BE2C (cell line): Measurements from ENCODE around the gene PCGF1.
A peak's percentile ranks its signal among the peaks of the same experiment; 100 is the strongest.

Source experiments
- DNase-seq: peaks from one replicate; pipeline ENCODE4 v3.0.0-alpha.2; 2020
- H3K27me3 ChIP-seq: fragments of 250-450 bp; sonication (Bioruptor Pico); 2 replicates; pipeline ENCODE4 v1.5.1; 2020; ENCODE audit warnings: mild to moderate bottlenecking
- H3K36me3 ChIP-seq: fragments of 250-450 bp; sonication (Bioruptor Pico); 2 replicates; pipeline ENCODE4 v1.5.1; 2020; ENCODE audit warnings: mild to moderate bottlenecking
- H3K4me1 ChIP-seq: fragments of 250-450 bp; sonication (Bioruptor Pico); 2 replicates; pipeline ENCODE4 v1.5.1; 2020
- H3K4me3 ChIP-seq: 2 replicates; pipeline ENCODE4 v1.5.1; 2011; ENCODE audit warnings: low read depth, low read length
- H3K9me3 ChIP-seq: fragments of 250-450 bp; sonication (Bioruptor Pico); 2 replicates; pipeline ENCODE4 v1.5.1; 2020
- CTCF ChIP-seq: IDR thresholded peaks from 2 replicates; pipeline ENCODE4 v1.5.1; 2012; ENCODE audit warnings: mild to moderate bottlenecking, low read depth, low read length

The PCGF1 gene

GRCh38 chr2:74501335-74502071, 6.0 kb downstream of the PCGF1 start:
- Histone ChIP-seq H3K4me1 (peaks cover 5% of the 10 kb centered on the region; the same call in 1 of the 2 replicates), H3K9me3 (no peaks in the 10 kb centered on the region), H3K4me3 (no peak overlapping the region), H3K27me3 (no peaks in the 10 kb centered on the region), H3K36me3 (peaks cover 24% of the 10 kb centered on the region)
- DNase-seq: no peak
- TF ChIP-seq CTCF: no peak

- Histone ChIP-seq H3K9me3 (no peaks in the 10 kb centered on the region), H3K4me3 (no peak overlapping the region), H3K27me3 (no peaks in the 10 kb centered on the region), H3K36me3 (peaks cover 14% of the 10 kb centered on the region), H3K4me1 (peaks cover 5% of the 10 kb centered on the region; the same call in 1 of the 2 replicates)
- no peak for DNase-seq
- no peak for TF ChIP-seq CTCF
Observed at GRCh38 chr2:74500578-74500946, 6.9 kb downstream of the PCGF1 start.

GRCh38 chr2:74499940-74500577, 7.4 kb downstream of the PCGF1 start:
- peaks cover 5% of the 10 kb centered on the region; the same call in 1 of the 2 replicates for H3K4me1 ChIP-seq
- H3K27me3 ChIP-seq: no peaks in the 10 kb centered on the region
- peaks cover 9% of the 10 kb centered on the region for H3K36me3 ChIP-seq
- no peak for TF ChIP-seq CTCF
- no peaks in the 10 kb centered on the region for H3K9me3 ChIP-seq
- DNase-seq: no peak
- peak overlapping the region; percentile 61 for H3K4me3 ChIP-seq

DNA sequence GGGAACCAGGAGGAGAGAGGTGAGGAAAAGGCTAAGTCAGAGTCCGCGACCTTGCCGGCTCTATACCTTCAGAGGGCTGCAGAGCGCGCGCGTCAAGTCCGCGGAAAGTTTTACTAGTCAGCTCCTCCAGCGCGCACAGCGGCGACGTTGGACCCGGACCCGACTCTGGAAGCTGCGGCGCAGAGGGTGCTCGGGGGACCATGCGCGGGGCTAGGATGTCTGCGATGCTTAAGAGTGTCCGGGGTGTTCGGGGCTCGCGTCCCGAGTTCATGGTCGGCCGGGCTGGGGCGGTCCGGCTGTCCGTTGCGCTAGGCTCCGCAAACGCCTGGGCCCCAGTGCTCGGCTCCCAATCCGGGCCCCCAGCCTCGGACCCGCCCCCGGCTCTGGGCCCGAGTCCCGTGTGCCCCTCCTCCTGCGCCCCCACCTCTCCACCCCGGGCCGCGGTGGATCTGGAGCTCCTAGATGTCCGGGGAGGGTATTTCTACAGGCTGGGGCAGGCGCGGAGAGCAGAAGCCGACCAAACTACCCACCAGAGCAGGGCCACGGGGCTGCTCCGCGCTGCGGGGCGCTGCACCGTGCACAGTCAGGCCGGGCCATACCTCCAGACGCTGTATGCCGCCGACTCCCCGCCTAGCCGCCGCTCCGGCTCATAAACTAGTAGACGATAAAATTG, 8.1 kb downstream of the PCGF1 start, which contains the start of gene LBX2:
Gene LBX2, minus strand, starts transcription at position 337 of the 673 bp plus-strand sequence. Its CDS starts 66 bp downstream, at position 271.
- Histone ChIP-seq H3K4me3 (peak within 1 kb of the TSS; percentile 61), H3K27me3 (no peaks in the 10 kb centered on the region), H3K36me3 (peaks cover 4% of the 10 kb centered on the region), H3K9me3 (no peaks in the 10 kb centered on the region), H3K4me1 (peaks cover 5% of the 10 kb centered on the region; the same call in 1 of the 2 replicates)
- TF ChIP-seq CTCF: no peak
- no peak for DNase-seq

- Histone ChIP-seq H3K36me3 (no peaks in the 10 kb centered on the region; the same call in 1 of the 2 replicates), H3K9me3 (no peaks in the 10 kb centered on the region), H3K4me3 (peak overlapping the region; percentile 61), H3K4me1 (peaks cover 5% of the 10 kb centered on the region; the same call in 1 of the 2 replicates), H3K27me3 (no peaks in the 10 kb centered on the region)
- peak; percentile 55 for DNase-seq
- TF ChIP-seq CTCF: no peak
Observed at GRCh38 chr2:74498500-74499266, 8.8 kb downstream of the PCGF1 start.
